Psoas muscle (tissue), 7 donors: ENCODE results near the gene OR2V2. TPM values are rescaled to one million over a fixed set of nuclear protein-coding genes. Genes with fewer than 3 reads are reported as not detected.

Experiments used
- polyA plus RNA-seq, 3 donors: library from polyadenylated mRNA; stranded (reverse); fragments of 200-250 nt; gene quantifications; one replicate each; pipeline ENCODE4 v1.2.3, GENCODE V29; 2013
- total RNA-seq, 4 donors: library from RNA; stranded (reverse); fragmentation: NEBNext Ultra II Directional in 2 of 4; extraction: Animal tissue kit (Norgen Biotek cat#: 25700) in 2 of 4; gene quantifications; one replicate each; pipeline versions ENCODE4 v1.2.1 to v1.2.4, GENCODE V29; 2021 to 2023
- donor health status: healthy with polysubstance abuse.
- donor health status: DM: no; HTN: no; CAD: no; lungs with moderate emphysema.
- donor health status: Bipolar disorder and iron deficiency.
- donor health status: healthy.
- donor health status: DM: no; HTN: no; CAD: no.
- donor health status: DM: no; HTN: no; CAD: no.
- donor health status: DM: yes; HTN: yes; CAD: no.

The OR2V2 gene
- total and polyA plus RNA-seq, 7 donors: not detected

Other genes with a start within 250 kb of the OR2V2 start
- under 1 TPM in 3 of 4 donors, not detected in 1; 0.19 to 0.46 (median 0.27) TPM for gene BTNL8, start 248.4 kb upstream of the OR2V2 start, total RNA-seq
- under 1 TPM in 2 of 3 donors, not detected in 1; 0.09 to 0.13 TPM for gene BTNL8, start 248.4 kb upstream of the OR2V2 start, polyA plus RNA-seq
- gene BTNL3, start 158.7 kb upstream of the OR2V2 start, total RNA-seq: not detected
- under 1 TPM in 2 of 3 donors, not detected in 1; 0.01 to 0.09 TPM for gene BTNL3, start 158.7 kb upstream of the OR2V2 start, polyA plus RNA-seq
- gene BTNL9, start 107.3 kb upstream of the OR2V2 start, total RNA-seq: 10 to 100 TPM; 10.4 to 22.8 (median 18.1) TPM
- 10 to 100 TPM; 14.4 to 26.3 (median 20.0) TPM for gene BTNL9, start 107.3 kb upstream of the OR2V2 start, polyA plus RNA-seq
- gene OR2V1, start 16.4 kb upstream of the OR2V2 start, total RNA-seq: not detected
- gene OR2V1, start 16.4 kb upstream of the OR2V2 start, polyA plus RNA-seq: not detected
- gene TRIM7, start 57.6 kb downstream of the OR2V2 start, total RNA-seq: 10 to 100 TPM; 18.5 to 42.6 (median 32.4) TPM
- gene TRIM7, start 57.6 kb downstream of the OR2V2 start, polyA plus RNA-seq: 10 to 100 TPM; 10.4 to 37.7 (median 21.2) TPM
- gene TRIM41, start 75.7 kb downstream of the OR2V2 start, total RNA-seq: 10 to 100 TPM; 26.6 to 33.6 (median 31.5) TPM
- gene TRIM41, start 75.7 kb downstream of the OR2V2 start, polyA plus RNA-seq: 10 to 100 TPM; 12.5 to 44.0 (median 17.4) TPM
- gene RACK1, start 96.3 kb downstream of the OR2V2 start, total RNA-seq: 1,000 to 10,000 TPM in 1 of 4 donors, 100 to 1,000 TPM in 3; 832 to 1,110 (median 978) TPM
- 1,000 to 10,000 TPM; 1,678 to 3,660 (median 1,849) TPM for gene RACK1, start 96.3 kb downstream of the OR2V2 start, polyA plus RNA-seq
- gene TRIM52, start 113.6 kb downstream of the OR2V2 start, total RNA-seq: 1 to 10 TPM; 3.0 to 5.8 (median 5.3) TPM
- 10 to 100 TPM in 1 of 3 donors, 1 to 10 TPM in 2; 1.5 to 17.6 (median 4.8) TPM for gene TRIM52, start 113.6 kb downstream of the OR2V2 start, polyA plus RNA-seq
- gene OR4F3, start 219.7 kb downstream of the OR2V2 start, total RNA-seq: not detected
- gene OR4F3, start 219.7 kb downstream of the OR2V2 start, polyA plus RNA-seq: under 1 TPM in 1 of 3 donors, not detected in 2; 0.04 TPM